Activated naive CD4-positive, alpha-beta T cell treated with anti-CD3 and anti-CD28 coated beads, Interleukin-2, amount 10 ng/mL, durations not matched to agents 7 days and 5 days (primary cell): ENCODE measurements around the gene TRMT13.
A peak's percentile ranks its signal among the peaks of the same experiment; 100 is the strongest.

Source experiments
- CTCF ChIA-PET: fragments of 350-600 bp; sonication (Branson Sonifier 250); formaldehyde crosslinking; loops from one replicate; lab custom pipeline; 2021; ENCODE audit warnings: antibody characterized with exemption; lab: Charles Lee
- DNase-seq: peaks from one replicate; pipeline ENCODE4 v3.0.0-alpha.2; 2020
- H3K27ac Mint-ChIP-seq: one replicate; pipeline ENCODE4 v1.8.0; 2021; ENCODE audit warnings: mild to moderate bottlenecking, moderate library complexity, mixed read lengths
- H3K27me3 Mint-ChIP-seq: one replicate; pipeline ENCODE4 v1.8.0; 2021; ENCODE audit warnings: mild to moderate bottlenecking, mixed read lengths
- H3K36me3 Mint-ChIP-seq: one replicate; pipeline ENCODE4 v1.8.0; 2021; ENCODE audit warnings: mixed read lengths
- H3K4me1 Mint-ChIP-seq: one replicate; pipeline ENCODE4 v1.8.0; 2021; ENCODE audit warnings: mixed read lengths
- H3K4me3 Mint-ChIP-seq: one replicate; pipeline ENCODE4 v1.8.0; 2021; ENCODE audit warnings: mild to moderate bottlenecking, moderate library complexity, mixed read lengths
- H3K9me3 Mint-ChIP-seq: one replicate; pipeline ENCODE4 v1.8.0; 2021; ENCODE audit warnings: mixed read lengths

Gene TRMT13

GRCh38 chr1:100132566-100133477, at the start of gene TRMT13, which contains the start of gene SASS6:
TSS of gene TRMT13 (plus strand) at chr1:100133163. CDS start at chr1:100133169, 6 bp downstream.
TSS of gene SASS6 (minus strand) at chr1:100132930. CDS start at chr1:100132814, 116 bp downstream.
- H3K4me1 Mint-ChIP-seq: peaks cover 58% of the 10 kb centered on the region
- H3K9me3 Mint-ChIP-seq: no peaks in the 10 kb centered on the region
- peak within 1 kb of the TSS; percentile 98 for H3K4me3 Mint-ChIP-seq
- peak within 1 kb of the TSS; percentile 95 for H3K27ac Mint-ChIP-seq
- H3K27me3 Mint-ChIP-seq: no peaks in the 10 kb centered on the region
- DNase-seq: peak; percentile 97
- H3K36me3 Mint-ChIP-seq: peaks cover 21% of the 10 kb centered on the region
- CTCF ChIA-PET: interaction anchor here (1.6 kb wide), 1 partner anchor 327 kb away, joined by 8 read pairs; no protein-coding TSS in a partner anchor

- no peak for DNase-seq
- Mint-ChIP-seq H3K27ac (peak overlapping the region; percentile 24), H3K9me3 (no peaks in the 10 kb centered on the region), H3K27me3 (no peaks in the 10 kb centered on the region), H3K36me3 (peaks cover 27% of the 10 kb centered on the region), H3K4me3 (no peak overlapping the region), H3K4me1 (no peaks in the 10 kb centered on the region)
- CTCF ChIA-PET: no interaction called here
These were observed 45.6 kb upstream of the TRMT13 start for GRCh38 chr1:100087396-100087795.

GRCh38 chr1:100089082-100089481, 43.9 kb upstream of the TRMT13 start:
- DNase-seq: no peak
- no peaks in the 10 kb centered on the region for H3K4me1 Mint-ChIP-seq
- no peak overlapping the region for H3K27ac Mint-ChIP-seq
- peaks cover 27% of the 10 kb centered on the region for H3K36me3 Mint-ChIP-seq
- CTCF ChIA-PET: no interaction called here
- no peaks in the 10 kb centered on the region for H3K27me3 Mint-ChIP-seq
- H3K4me3 Mint-ChIP-seq: no peak overlapping the region
- H3K9me3 Mint-ChIP-seq: no peaks in the 10 kb centered on the region

GRCh38 chr1:100090471-100090870, 42.5 kb upstream of the TRMT13 start:
- Mint-ChIP-seq H3K9me3 (no peaks in the 10 kb centered on the region), H3K4me3 (no peak overlapping the region), H3K27ac (no peak overlapping the region)

GRCh38 chr1:100100202-100100601, 32.8 kb upstream of the TRMT13 start:
- Mint-ChIP-seq H3K36me3 (peaks cover 48% of the 10 kb centered on the region), H3K27me3 (no peaks in the 10 kb centered on the region), H3K4me3 (no peak overlapping the region), H3K27ac (no peak overlapping the region), H3K4me1 (no peaks in the 10 kb centered on the region), H3K9me3 (no peaks in the 10 kb centered on the region)
- CTCF ChIA-PET: no interaction called here
- no peak for DNase-seq

More at GRCh38 chr1:100090471-100090870, 42.5 kb upstream of the TRMT13 start:
- Mint-ChIP-seq H3K4me1 (no peaks in the 10 kb centered on the region), H3K36me3 (peaks cover 25% of the 10 kb centered on the region), H3K27me3 (no peaks in the 10 kb centered on the region)
- no peak for DNase-seq
- CTCF ChIA-PET: no interaction called here

- no peak for DNase-seq
- Mint-ChIP-seq H3K27me3 (no peaks in the 10 kb centered on the region), H3K36me3 (peaks cover 48% of the 10 kb centered on the region), H3K9me3 (no peaks in the 10 kb centered on the region), H3K4me1 (no peaks in the 10 kb centered on the region), H3K27ac (no peak overlapping the region), H3K4me3 (no peak overlapping the region)
- CTCF ChIA-PET: no interaction called here
These were observed 31.4 kb upstream of the TRMT13 start for GRCh38 chr1:100101564-100101963.

GRCh38 chr1:100107696-100108095, 25.3 kb upstream of the TRMT13 start:
- CTCF ChIA-PET: no interaction called here
- H3K4me1 Mint-ChIP-seq: peaks cover 7% of the 10 kb centered on the region
- no peaks in the 10 kb centered on the region for H3K9me3 Mint-ChIP-seq
- H3K4me3 Mint-ChIP-seq: no peak overlapping the region
- peaks cover 29% of the 10 kb centered on the region for H3K36me3 Mint-ChIP-seq
- no peak overlapping the region for H3K27ac Mint-ChIP-seq
- no peak for DNase-seq
- no peaks in the 10 kb centered on the region for H3K27me3 Mint-ChIP-seq

- Mint-ChIP-seq H3K4me1 (peaks cover 7% of the 10 kb centered on the region), H3K36me3 (peaks cover 25% of the 10 kb centered on the region), H3K9me3 (no peaks in the 10 kb centered on the region), H3K27me3 (no peaks in the 10 kb centered on the region), H3K27ac (no peak overlapping the region), H3K4me3 (no peak overlapping the region)
- CTCF ChIA-PET: no interaction called here
- DNase-seq: no peak
These were observed 23.4 kb upstream of the TRMT13 start for GRCh38 chr1:100109554-100110066.

- Mint-ChIP-seq H3K27me3 (no peaks in the 10 kb centered on the region), H3K9me3 (no peaks in the 10 kb centered on the region), H3K4me1 (no peaks in the 10 kb centered on the region), H3K36me3 (peaks cover 25% of the 10 kb centered on the region), H3K27ac (no peak overlapping the region), H3K4me3 (no peak overlapping the region)
- CTCF ChIA-PET: no interaction called here
- DNase-seq: no peak
These were observed 17.4 kb upstream of the TRMT13 start for GRCh38 chr1:100115524-100115923.

- H3K9me3 Mint-ChIP-seq: no peaks in the 10 kb centered on the region
These were observed 10.8 kb upstream of the TRMT13 start for GRCh38 chr1:100122177-100122576.

GRCh38 chr1:100127226-100127625, 5.7 kb upstream of the TRMT13 start:
- Mint-ChIP-seq H3K27ac (no peak overlapping the region), H3K4me3 (no peak overlapping the region), H3K27me3 (no peaks in the 10 kb centered on the region), H3K36me3 (peaks cover 9% of the 10 kb centered on the region), H3K9me3 (no peaks in the 10 kb centered on the region), H3K4me1 (peaks cover 26% of the 10 kb centered on the region)
- CTCF ChIA-PET: no interaction called here
- DNase-seq: no peak

More at GRCh38 chr1:100122177-100122576, 10.8 kb upstream of the TRMT13 start:
- Mint-ChIP-seq H3K27me3 (no peaks in the 10 kb centered on the region), H3K36me3 (peaks cover 16% of the 10 kb centered on the region), H3K4me3 (no peak overlapping the region), H3K27ac (no peak overlapping the region), H3K4me1 (no peaks in the 10 kb centered on the region)
- CTCF ChIA-PET: no interaction called here
- no peak for DNase-seq

GRCh38 chr1:100130552-100131077, 2.3 kb upstream of the TRMT13 start:
- H3K9me3 Mint-ChIP-seq: no peaks in the 10 kb centered on the region

GRCh38 chr1:100131623-100132022, 1.3 kb upstream of the TRMT13 start:
- H3K9me3 Mint-ChIP-seq: no peaks in the 10 kb centered on the region
- H3K4me3 Mint-ChIP-seq: peak overlapping the region; percentile 98
- CTCF ChIA-PET: interaction anchor here (1.3 kb wide), 1 partner anchor 329 kb away, joined by 3 read pairs; no protein-coding TSS in a partner anchor
- peaks cover 58% of the 10 kb centered on the region for H3K4me1 Mint-ChIP-seq
- no peak for DNase-seq
- no peaks in the 10 kb centered on the region for H3K27me3 Mint-ChIP-seq
- peak overlapping the region; percentile 95 for H3K27ac Mint-ChIP-seq
- peaks cover 17% of the 10 kb centered on the region for H3K36me3 Mint-ChIP-seq

More at GRCh38 chr1:100130552-100131077, 2.3 kb upstream of the TRMT13 start:
- Mint-ChIP-seq H3K36me3 (peaks cover 21% of the 10 kb centered on the region), H3K4me1 (peaks cover 57% of the 10 kb centered on the region), H3K4me3 (no peak overlapping the region), H3K27me3 (no peaks in the 10 kb centered on the region), H3K27ac (no peak overlapping the region)
- CTCF ChIA-PET: interaction anchor here (1.3 kb wide), 1 partner anchor 330 kb away, joined by 3 read pairs; no protein-coding TSS in a partner anchor
- DNase-seq: no peak

- no peaks in the 10 kb centered on the region for H3K27me3 Mint-ChIP-seq
- H3K4me1 Mint-ChIP-seq: peaks cover 51% of the 10 kb centered on the region
- H3K36me3 Mint-ChIP-seq: peaks cover 31% of the 10 kb centered on the region
- CTCF ChIA-PET: no interaction called here
- DNase-seq: no peak
- peak overlapping the region; percentile 5 for H3K4me3 Mint-ChIP-seq
- no peaks in the 10 kb centered on the region for H3K9me3 Mint-ChIP-seq
- H3K27ac Mint-ChIP-seq: no peak overlapping the region
These were observed 1.9 kb downstream of the TRMT13 start for GRCh38 chr1:100134872-100135271.
